GM10847 (cell line): ENCODE results near the gene MAP3K1.

Experiments used
- POLR2A ChIP-seq: IDR thresholded peaks from 2 replicates; pipeline ENCODE4 v1.6.1; 2011; ENCODE audit not compliant: insufficient read length; ENCODE audit errors: extremely low read depth

MAP3K1 gene

GRCh38 chr5:56833325-56833724 lies 18.0 kb downstream of the MAP3K1 start:
- TF ChIP-seq POLR2A: no peak

GRCh38 chr5:56837381-56837780 lies 22.0 kb downstream of the MAP3K1 start:
- no peak for TF ChIP-seq POLR2A

- no peak for TF ChIP-seq POLR2A
Observed at GRCh38 chr5:56837956-56838355, 22.6 kb downstream of the MAP3K1 start.

GRCh38 chr5:56838409-56839039 lies 23.2 kb downstream of the MAP3K1 start:
- TF ChIP-seq POLR2A: no peak

- no peak for TF ChIP-seq POLR2A
Observed at GRCh38 chr5:56839062-56839461, 23.7 kb downstream of the MAP3K1 start.

GRCh38 chr5:56840597-56840996 lies 25.2 kb downstream of the MAP3K1 start:
- TF ChIP-seq POLR2A: no peak

GRCh38 chr5:56845277-56845676 lies 29.9 kb downstream of the MAP3K1 start:
- no peak for TF ChIP-seq POLR2A

- TF ChIP-seq POLR2A: no peak
Observed at GRCh38 chr5:56845904-56846480, 30.6 kb downstream of the MAP3K1 start.

GRCh38 chr5:56848206-56848605 lies 32.9 kb downstream of the MAP3K1 start:
- TF ChIP-seq POLR2A: no peak

- TF ChIP-seq POLR2A: no peak
Observed at GRCh38 chr5:56849671-56850070, 34.3 kb downstream of the MAP3K1 start.

- TF ChIP-seq POLR2A: no peak
Observed at GRCh38 chr5:56850423-56850822, 35.1 kb downstream of the MAP3K1 start.

GRCh38 chr5:56851258-56851941 lies 36.1 kb downstream of the MAP3K1 start:
- no peak for TF ChIP-seq POLR2A

- no peak for TF ChIP-seq POLR2A
Observed at GRCh38 chr5:56852228-56853000, 37.1 kb downstream of the MAP3K1 start.

- TF ChIP-seq POLR2A: no peak
Observed at GRCh38 chr5:56853698-56854097, 38.3 kb downstream of the MAP3K1 start.

GRCh38 chr5:56854920-56855319 lies 39.6 kb downstream of the MAP3K1 start:
- TF ChIP-seq POLR2A: no peak
